Measurements from ENCODE around the gene PIGQ. TPM values are rescaled to one million over a fixed set of nuclear protein-coding genes. Genes with fewer than 3 reads are reported as not detected.

Gene PIGQ
- total and polyA plus RNA-seq, 2 donors (not counting 1 experiment from before 2014, with no cell fraction given), result 11.2 to 22.3 TPM

- TF ChIP-seq EZH2 (IDR thresholded peaks at IDR 0.05; ENCODE audit: low read length, missing control alignments) (no peak), CTCF (conservative IDR thresholded peaks at IDR 0.05 in 1 of 2, IDR thresholded peaks at IDR 0.05 in 1 of 2; ENCODE audit: low read depth in 1 of 2, low read length in 2 of 2) (peak in 1 of 2 donors; percentile 40)
- Histone ChIP-seq H3K27ac (ENCODE audit: insufficient read depth, low read length) (no peak overlapping the region), H3K4me1 (ENCODE audit: control insufficient read depth, extremely low read depth, insufficient read depth, low read length) (no peaks in the 10 kb centered on the region), H2AFZ (ENCODE audit: low read length) (no peak overlapping the region), H4K20me1 (ENCODE audit: control insufficient read depth, extremely low read depth, insufficient read depth, low read length) (no peaks in the 10 kb centered on the region), H3K27me3 (ENCODE audit: control insufficient read depth, insufficient read depth, low read length) (no peaks in the 10 kb centered on the region), H3K9ac (ENCODE audit: insufficient read depth, low read length) (no peak overlapping the region), H3K4me3 (replicated peaks in 1 of 4; ENCODE audit: control extremely low read depth in 1 of 4, insufficient read depth in 1 of 4, low read depth in 3 of 4, low read length in 4 of 4) (no peak overlapping the region), H3K36me3 (ENCODE audit: control insufficient read depth, insufficient read depth, low read length) (no peaks in the 10 kb centered on the region), H3K9me3 (ENCODE audit: control insufficient read depth, insufficient read depth, low read depth, low read length) (no peaks in the 10 kb centered on the region), H3K4me2 (ENCODE audit: extremely low read depth, insufficient read depth, low read length) (no peak overlapping the region), H3K79me2 (ENCODE audit: control insufficient read depth, insufficient read depth, low read length) (no peaks in the 10 kb centered on the region)
- DNase-seq (ENCODE audit: low read depth in 2 of 2), result peak in 1 of 2 donors; percentile 18
Observed at GRCh38 chr16:610513-611381, 41.0 kb downstream of the PIGQ start.

- Histone ChIP-seq H3K4me2 (ENCODE audit: extremely low read depth, insufficient read depth, low read length) (no peak overlapping the region), H3K9ac (ENCODE audit: insufficient read depth, low read length) (no peak overlapping the region), H3K4me3 (replicated peaks in 1 of 4; ENCODE audit: control extremely low read depth in 1 of 4, insufficient read depth in 1 of 4, low read depth in 3 of 4, low read length in 4 of 4) (no peak overlapping the region), H3K9me3 (ENCODE audit: control insufficient read depth, insufficient read depth, low read depth, low read length) (no peaks in the 10 kb centered on the region), H3K27me3 (ENCODE audit: control insufficient read depth, insufficient read depth, low read length) (no peaks in the 10 kb centered on the region), H4K20me1 (ENCODE audit: control insufficient read depth, extremely low read depth, insufficient read depth, low read length) (no peaks in the 10 kb centered on the region), H3K36me3 (ENCODE audit: control insufficient read depth, insufficient read depth, low read length) (no peaks in the 10 kb centered on the region), H3K79me2 (ENCODE audit: control insufficient read depth, insufficient read depth, low read length) (no peaks in the 10 kb centered on the region), H3K27ac (ENCODE audit: insufficient read depth, low read length) (no peak overlapping the region), H2AFZ (ENCODE audit: low read length) (no peak overlapping the region), H3K4me1 (ENCODE audit: control insufficient read depth, extremely low read depth, insufficient read depth, low read length) (no peaks in the 10 kb centered on the region)
- TF ChIP-seq EZH2 (IDR thresholded peaks at IDR 0.05; ENCODE audit: low read length, missing control alignments) (no peak), CTCF (conservative IDR thresholded peaks at IDR 0.05 in 1 of 2, IDR thresholded peaks at IDR 0.05 in 1 of 2; ENCODE audit: low read depth in 1 of 2, low read length in 2 of 2) (no peak)
- no peak for DNase-seq (ENCODE audit: low read depth in 2 of 2)
Observed at GRCh38 chr16:615122-615521, 45.4 kb downstream of the PIGQ start.

- H3K36me3 ChIP-seq (ENCODE audit: control insufficient read depth, insufficient read depth, low read length), result no peaks in the 10 kb centered on the region
- H2AFZ ChIP-seq (ENCODE audit: low read length), result no peak overlapping the region
- peaks cover 6% of the 10 kb centered on the region for H3K4me1 ChIP-seq (ENCODE audit: control insufficient read depth, extremely low read depth, insufficient read depth, low read length)
- H3K9me3 ChIP-seq (ENCODE audit: control insufficient read depth, insufficient read depth, low read depth, low read length), result no peaks in the 10 kb centered on the region
- no peak overlapping the region for H3K27ac ChIP-seq (ENCODE audit: insufficient read depth, low read length)
- TF ChIP-seq EZH2 (IDR thresholded peaks at IDR 0.05; ENCODE audit: low read length, missing control alignments), result no peak
- no peak for TF ChIP-seq CTCF (conservative IDR thresholded peaks at IDR 0.05 in 1 of 2, IDR thresholded peaks at IDR 0.05 in 1 of 2; ENCODE audit: low read depth in 1 of 2, low read length in 2 of 2)
- no peak for DNase-seq (ENCODE audit: low read depth in 2 of 2)
- H3K4me3 ChIP-seq (replicated peaks in 1 of 4; ENCODE audit: control extremely low read depth in 1 of 4, insufficient read depth in 1 of 4, low read depth in 3 of 4, low read length in 4 of 4), result no peak overlapping the region
- no peaks in the 10 kb centered on the region for H4K20me1 ChIP-seq (ENCODE audit: control insufficient read depth, extremely low read depth, insufficient read depth, low read length)
- H3K27me3 ChIP-seq (ENCODE audit: control insufficient read depth, insufficient read depth, low read length), result no peaks in the 10 kb centered on the region
- no peaks in the 10 kb centered on the region for H3K79me2 ChIP-seq (ENCODE audit: control insufficient read depth, insufficient read depth, low read length)
- H3K9ac ChIP-seq (ENCODE audit: insufficient read depth, low read length), result no peak overlapping the region
- H3K4me2 ChIP-seq (ENCODE audit: extremely low read depth, insufficient read depth, low read length), result no peak overlapping the region
Observed at GRCh38 chr16:616733-617586, 47.2 kb downstream of the PIGQ start.
